Neuronal stem cell (in vitro differentiated cells): ENCODE measurements around the gene PARD6A.

Experiments used
- DNase-seq: peaks from one replicate; pipeline ENCODE4 v3.0.0-alpha.2; 2013; ENCODE audit warnings: low spot score
- H2AFZ ChIP-seq: one replicate; pipeline ENCODE4 v1.6.1; 2013; ENCODE audit warnings: mild to moderate bottlenecking, low read length, inconsistent platforms
- H2AK5ac ChIP-seq: 2 replicates; pipeline ENCODE4 v1.6.1; 2013; ENCODE audit warnings: low read depth, mild to moderate bottlenecking, inconsistent platforms, low read length, moderate library complexity, mixed read lengths
- H2BK120ac ChIP-seq: 2 replicates; pipeline ENCODE4 v1.6.1; 2013; ENCODE audit warnings: low read depth, mild to moderate bottlenecking, inconsistent platforms, low read length, moderate library complexity, mixed read lengths
- H2BK12ac ChIP-seq: one replicate; pipeline ENCODE4 v1.6.1; 2013; ENCODE audit warnings: low read length, inconsistent platforms
- H2BK15ac ChIP-seq: 2 replicates; pipeline ENCODE4 v1.6.1; 2013; ENCODE audit warnings: mild to moderate bottlenecking, low read length, inconsistent platforms, mixed read lengths
- H2BK5ac ChIP-seq: one replicate; pipeline ENCODE4 v1.6.1; 2013; ENCODE audit warnings: inconsistent platforms, mild to moderate bottlenecking, low read length, moderate library complexity
- H3K14ac ChIP-seq: one replicate; pipeline ENCODE4 v1.6.1; 2013; ENCODE audit warnings: low read length, inconsistent platforms
- H3K18ac ChIP-seq: 2 replicates; pipeline ENCODE4 v1.6.1; 2013; ENCODE audit warnings: low read length, inconsistent platforms
- H3K23ac ChIP-seq: 2 replicates; pipeline ENCODE4 v1.6.1; 2013; ENCODE audit warnings: low read depth, mild to moderate bottlenecking, mixed read lengths, low read length, inconsistent platforms; ENCODE audit not compliant: poor library complexity
- H3K27ac ChIP-seq: replicated peaks from 3 replicates; pipeline ENCODE4 v1.5.1; 2013; ENCODE audit warnings: low read length, inconsistent platforms
- H3K27me3 ChIP-seq, 3 experiments: 2 replicates each; pipeline ENCODE4 v1.6.1; 2013; ENCODE audit warnings: low read length in 3 of 3, mild to moderate bottlenecking in 2 of 3, inconsistent platforms in 1 of 3, low read depth in 1 of 3, mixed read lengths in 1 of 3, moderate library complexity in 1 of 3; ENCODE audit not compliant: control insufficient read depth in 3 of 3, insufficient read depth in 3 of 3
- H3K36me3 ChIP-seq, 2 donors: replicated peaks in 1 of 2; 2 replicates each; pipeline ENCODE4 v1.6.1; 2013; ENCODE audit warnings: low read length in 2 of 2; ENCODE audit not compliant: control insufficient read depth in 2 of 2, insufficient read depth in 2 of 2
- H3K4ac ChIP-seq: 2 replicates; pipeline ENCODE4 v1.6.1; 2013; ENCODE audit warnings: inconsistent platforms, mild to moderate bottlenecking, low read length, moderate library complexity
- H3K4me1 ChIP-seq, 2 donors: 1 replicate in 1 of 2; 2 replicates in 1 of 2; pipeline ENCODE4 v1.6.1; 2013; ENCODE audit warnings: low read length in 2 of 2, low read depth in 1 of 2; ENCODE audit not compliant: control insufficient read depth in 2 of 2, insufficient read depth in 1 of 2
- H3K4me2 ChIP-seq: one replicate; pipeline ENCODE4 v1.6.1; 2013; ENCODE audit warnings: mild to moderate bottlenecking, low read length, inconsistent platforms; ENCODE audit not compliant: insufficient read depth, poor library complexity, severe bottlenecking
- H3K4me3 ChIP-seq, 2 donors: 2 replicates each; pipeline ENCODE4 v1.5.1; 2013; ENCODE audit warnings: low read length in 2 of 2, mild to moderate bottlenecking in 2 of 2, inconsistent platforms in 1 of 2, moderate library complexity in 1 of 2
- H3K79me1 ChIP-seq: one replicate; pipeline ENCODE4 v1.6.1; 2013; ENCODE audit warnings: low read depth, mild to moderate bottlenecking, inconsistent platforms, low read length, moderate library complexity
- H3K9ac ChIP-seq: one replicate; pipeline ENCODE4 v1.6.1; 2013; ENCODE audit warnings: mild to moderate bottlenecking, low read depth, low read length, inconsistent platforms; ENCODE audit not compliant: poor library complexity
- H3K9me3 ChIP-seq, 2 donors: replicated peaks in 1 of 2; 2 replicates each; pipeline versions ENCODE3 to v1.6.1; 2013; ENCODE audit warnings: low read length in 2 of 2, mild to moderate bottlenecking in 2 of 2, inconsistent platforms in 1 of 2, low read depth in 1 of 2, mixed read lengths in 1 of 2, moderate library complexity in 1 of 2; ENCODE audit not compliant: control insufficient read depth in 2 of 2, insufficient read depth in 1 of 2
- H4K8ac ChIP-seq: one replicate; pipeline ENCODE4 v1.6.1; 2013; ENCODE audit warnings: low read depth, mild to moderate bottlenecking, inconsistent platforms, low read length, moderate library complexity
- H4K91ac ChIP-seq: one replicate; pipeline ENCODE4 v1.6.1; 2013; ENCODE audit warnings: low read length, low read depth, mild to moderate bottlenecking, inconsistent platforms; ENCODE audit not compliant: poor library complexity
- WGBS, 2 donors: extraction: QIAGEN DNeasy Blood & Tissue Kit; methylation state at CpG; one replicate each; pipeline ENCODE4 v1.1.7; 2013; ENCODE audit warnings: missing lambda C conversion rate in 2 of 2, mixed read lengths in 1 of 2; ENCODE audit not compliant: insufficient read length in 2 of 2, insufficient replicate concordance in 1 of 2; ENCODE audit errors: extremely low coverage in 2 of 2; 5-methylcytosine and 5-hydroxymethylcytosine counted together

PARD6A gene

DNA sequence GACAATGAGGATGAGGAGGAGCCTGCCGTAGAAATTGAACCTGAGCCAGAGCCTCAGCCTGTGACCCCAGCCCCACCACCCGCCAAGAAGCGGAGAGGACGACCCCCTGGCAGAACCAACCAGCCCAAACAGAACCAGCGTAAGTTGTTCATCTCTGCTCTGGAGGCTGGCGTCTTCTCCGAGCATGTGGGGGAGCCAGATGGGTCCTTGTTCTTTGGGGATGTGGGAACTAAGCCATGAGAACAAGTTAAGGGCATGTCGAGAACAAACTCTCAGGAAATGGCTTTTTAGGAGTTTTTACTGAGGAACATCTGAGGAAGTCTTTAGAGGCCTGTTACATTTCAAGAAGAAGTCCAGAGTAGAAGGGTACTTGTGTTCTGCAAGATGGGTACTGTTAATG lies 24.0 kb upstream of the PARD6A start:
- Histone ChIP-seq H3K23ac (no peak overlapping the region), H2BK120ac (no peak overlapping the region), H3K27me3 (no peaks in the 10 kb centered on the region), H2BK5ac (no peak overlapping the region), H3K14ac (no peak overlapping the region), H3K4ac (no peak overlapping the region), H3K9me3 (no peaks in the 10 kb centered on the region), H3K36me3 (peaks cover 32 to 79% of the 10 kb centered on the region in 2 donors), H2BK12ac (no peak overlapping the region), H3K18ac (no peak overlapping the region), H4K91ac (no peak overlapping the region), H4K8ac (no peak overlapping the region), H3K27ac (no peak overlapping the region), H2AK5ac (no peak overlapping the region), H3K4me3 (no peak overlapping the region), H3K4me1 (no peaks in the 10 kb centered on the region), H3K9ac (no peak overlapping the region), H2AFZ (no peak overlapping the region), H2BK15ac (no peak overlapping the region), H3K4me2 (no peak overlapping the region), H3K79me1 (no peaks in the 10 kb centered on the region)
- WGBS, 2 donors: no CpG with 5 or more reads among the region's 8 CpGs
- DNase-seq: no peak

- no peak for DNase-seq
- Histone ChIP-seq H3K36me3 (peaks cover 24 to 70% of the 10 kb centered on the region in 2 donors), H3K18ac (no peak overlapping the region), H2AFZ (no peak overlapping the region), H3K23ac (no peak overlapping the region), H4K8ac (no peak overlapping the region), H3K4me3 (no peak overlapping the region), H3K14ac (no peak overlapping the region), H2BK120ac (no peak overlapping the region), H3K4me1 (no peaks in the 10 kb centered on the region), H2BK5ac (no peak overlapping the region), H3K4ac (no peak overlapping the region), H3K79me1 (no peaks in the 10 kb centered on the region), H3K9me3 (no peaks in the 10 kb centered on the region), H3K9ac (no peak overlapping the region), H2BK12ac (no peak overlapping the region), H3K27ac (no peak overlapping the region), H2BK15ac (no peak overlapping the region), H3K27me3 (no peaks in the 10 kb centered on the region), H2AK5ac (no peak overlapping the region), H4K91ac (no peak overlapping the region), H3K4me2 (no peak overlapping the region)
- no CpG with 5 or more reads among the region's 12 CpGs for WGBS, 2 donors
These were observed 23.1 kb upstream of the PARD6A start for GRCh38 chr16:67637625-67638024.

GRCh38 chr16:67641779-67642708 lies 18.7 kb upstream of the PARD6A start:
- no CpG with 5 or more reads among the region's 10 CpGs for WGBS, 2 donors
- Histone ChIP-seq H3K14ac (no peak overlapping the region), H3K27me3 (peaks cover 0 to 31% (median 24%) of the 10 kb centered on the region in 3 experiments), H2BK5ac (no peak overlapping the region), H2AK5ac (no peak overlapping the region), H3K9me3 (no peaks in the 10 kb centered on the region), H3K4me1 (no peaks in the 10 kb centered on the region), H2AFZ (no peak overlapping the region), H3K79me1 (peaks cover 2% of the 10 kb centered on the region), H3K4ac (no peak overlapping the region), H2BK15ac (no peak overlapping the region), H3K4me3 (no peak overlapping the region), H3K23ac (peak overlapping the region; percentile 8), H3K36me3 (peaks cover 9 to 30% of the 10 kb centered on the region in 2 donors), H3K4me2 (no peak overlapping the region), H4K8ac (no peak overlapping the region), H2BK120ac (no peak overlapping the region), H4K91ac (no peak overlapping the region), H3K18ac (no peak overlapping the region), H2BK12ac (no peak overlapping the region), H3K9ac (no peak overlapping the region), H3K27ac (no peak overlapping the region)
- no peak for DNase-seq

DNA sequence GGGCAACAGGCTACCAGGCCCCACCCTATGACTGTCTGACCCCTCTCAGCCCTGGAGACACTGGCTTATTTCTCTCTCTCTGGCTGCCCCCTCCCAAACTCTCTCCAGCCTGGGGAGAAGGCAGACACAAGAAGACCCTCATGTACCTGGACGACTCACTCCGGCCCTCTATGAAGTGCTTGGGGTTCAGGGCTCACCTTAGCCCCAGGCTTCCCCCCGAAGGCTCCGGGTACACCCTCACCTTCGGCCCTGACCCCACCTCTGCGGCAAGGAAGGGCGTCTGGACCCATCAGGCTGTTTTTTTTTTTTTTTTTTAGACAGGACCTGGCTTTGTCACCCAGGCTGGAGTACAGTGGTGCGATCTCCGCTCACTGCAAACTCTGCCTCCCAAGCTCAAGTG lies 16.7 kb upstream of the PARD6A start:
- Histone ChIP-seq H3K36me3 (peaks cover 2 to 10% of the 10 kb centered on the region in 2 donors), H3K27ac (no peak overlapping the region), H3K79me1 (peaks cover 2% of the 10 kb centered on the region), H4K91ac (no peak overlapping the region), H3K4ac (no peak overlapping the region), H2AFZ (peak overlapping the region; percentile 80), H2BK120ac (no peak overlapping the region), H3K4me1 (peaks cover 0 to 6% of the 10 kb centered on the region in 2 donors), H2BK15ac (no peak overlapping the region), H3K9ac (no peak overlapping the region), H3K23ac (no peak overlapping the region), H3K27me3 (peaks cover 0 to 40% (median 40%) of the 10 kb centered on the region in 3 experiments), H2BK5ac (no peak overlapping the region), H4K8ac (peak overlapping the region; percentile 65), H2BK12ac (no peak overlapping the region), H3K9me3 (no peaks in the 10 kb centered on the region), H3K14ac (no peak overlapping the region), H3K4me2 (no peak overlapping the region), H3K4me3 (no peak overlapping the region), H2AK5ac (no peak overlapping the region), H3K18ac (no peak overlapping the region)
- no CpG with 5 or more reads among the region's 9 CpGs for WGBS, 2 donors
- no peak for DNase-seq
